Transverse colon (tissue), 4 donors: Measurements from ENCODE around the gene GADL1. TPM values are rescaled to one million over a fixed set of nuclear protein-coding genes. Genes with fewer than 3 reads are reported as not detected.

Source experiments
- DNase-seq: peaks from one replicate; pipeline ENCODE4 v3.0.0-alpha.2; 2019
- H3K27ac ChIP-seq, 4 donors: fragments of 200-600 bp; sonication (generic); 2 replicates each; pipeline ENCODE4 v1.5.1; 2016 to 2018; ENCODE audit warnings: inconsistent platforms in 4 of 4
- H3K27me3 ChIP-seq: fragments of 200-600 bp; sonication (generic); 2 replicates; pipeline ENCODE4 v1.5.1; 2017; ENCODE audit warnings: inconsistent platforms
- H3K36me3 ChIP-seq, 4 donors: fragments of 200-600 bp; sonication (generic); 2 replicates each; pipeline ENCODE4 v1.5.1; 2017 to 2019; ENCODE audit warnings: inconsistent platforms in 4 of 4
- H3K4me1 ChIP-seq, 4 donors: fragments of 200-600 bp; sonication (generic); 2 replicates each; pipeline ENCODE4 v1.5.1; 2017 to 2020; ENCODE audit warnings: inconsistent platforms in 4 of 4
- H3K4me3 ChIP-seq, 4 donors: fragments of 200-600 bp; sonication (generic); 1 replicate in 1 of 4; 2 replicates in 3 of 4; pipeline versions ENCODE4 v1.5.1 to v1.6.1; 2017 to 2019; ENCODE audit warnings: inconsistent platforms in 4 of 4
- H3K9me3 ChIP-seq, 2 donors: fragments of 200-600 bp; sonication (generic); 2 replicates each; pipeline ENCODE4 v1.5.1; 2017 to 2019; ENCODE audit warnings: inconsistent platforms in 2 of 2
- EP300 ChIP-seq: sonication (generic); formaldehyde crosslinking; IDR thresholded peaks from one replicate; pipeline ENCODE4 v1.6.1; 2017; ENCODE audit warnings: antibody characterized with exemption, low read depth
- POLR2A ChIP-seq: fragments of 450-650 bp; IDR thresholded peaks from one replicate; pipeline ENCODE4 v1.6.1; 2016; ENCODE audit warnings: antibody characterized with exemption, mild to moderate bottlenecking, moderate library complexity
- POLR2AphosphoS5 ChIP-seq, 3 donors: sonication (generic); formaldehyde crosslinking; IDR thresholded peaks; one replicate each; pipeline ENCODE4 v1.6.1; 2016; ENCODE audit warnings: antibody characterized with exemption in 3 of 3
- WGBS, 2 donors: methylation state at CpG; one replicate each; pipeline ENCODE4 v1.1.5; 2018; ENCODE audit warnings: low coverage in 1 of 2; 5-methylcytosine and 5-hydroxymethylcytosine counted together
- in situ Hi-C, 4 donors: fragments of 200-750 bp; cut with MboI; loops; one replicate each; pipeline versions ENCODE4 v1.15.0 to v1.15.1; 2017; ENCODE audit warnings: low sequenced_read_pairs in 3 of 4, low pct_ligation_motif_present in 1 of 4, low pct_unique_long_range_greater_than_20kb in 1 of 4
- intact Hi-C: fragments of 100-400 bp; cut with DNase I; formaldehyde crosslinking; loops from one replicate; pipeline ENCODE4 v1.15.1; 2023; ENCODE audit warnings: low total_unique reads
- total RNA-seq, 4 donors: library from RNA; depleted of rRNA; stranded (reverse); fragments of >200 nt; gene quantifications; one replicate each; pipeline ENCODE4 v1.1.0, GENCODE V29; 2016
- TF ChIP-seq, protein P1 (sequence below), 5 experiments: fragments of 200-600 bp in 3 of 5; fragments of 450-650 bp in 2 of 5; sonication (generic) in 3 of 5; IDR thresholded peaks; 1 replicate in 2 of 5; 2 replicates in 3 of 5; pipeline ENCODE4 v1.5.1; 2016 to 2017; ENCODE audit warnings: antibody characterized with exemption in 5 of 5, inconsistent platforms in 3 of 5, mild to moderate bottlenecking in 2 of 5, moderate library complexity in 1 of 5

Gene GADL1
- total RNA-seq, 4 donors from 2014 or later, result not detected

GRCh38 chr3:30864836-30865235 is 29.6 kb downstream of the GADL1 start:
- 72 to 76% methylated on average over 2 of the region's 2 CpGs for WGBS, 2 donors
- no peak overlapping the region for H3K4me3 ChIP-seq
- no peaks in the 10 kb centered on the region for H3K27me3 ChIP-seq
- H3K4me1 ChIP-seq, result no peaks in the 10 kb centered on the region
- in situ Hi-C loops, result no loop called here
- no peaks in the 10 kb centered on the region for H3K9me3 ChIP-seq
- intact Hi-C loops, result no loop called here
- H3K27ac ChIP-seq, result no peak overlapping the region
- no peak for TF ChIP-seq POLR2AphosphoS5 (IDR thresholded peaks at IDR 0.05)
- TF ChIP-seq, protein P1, sequence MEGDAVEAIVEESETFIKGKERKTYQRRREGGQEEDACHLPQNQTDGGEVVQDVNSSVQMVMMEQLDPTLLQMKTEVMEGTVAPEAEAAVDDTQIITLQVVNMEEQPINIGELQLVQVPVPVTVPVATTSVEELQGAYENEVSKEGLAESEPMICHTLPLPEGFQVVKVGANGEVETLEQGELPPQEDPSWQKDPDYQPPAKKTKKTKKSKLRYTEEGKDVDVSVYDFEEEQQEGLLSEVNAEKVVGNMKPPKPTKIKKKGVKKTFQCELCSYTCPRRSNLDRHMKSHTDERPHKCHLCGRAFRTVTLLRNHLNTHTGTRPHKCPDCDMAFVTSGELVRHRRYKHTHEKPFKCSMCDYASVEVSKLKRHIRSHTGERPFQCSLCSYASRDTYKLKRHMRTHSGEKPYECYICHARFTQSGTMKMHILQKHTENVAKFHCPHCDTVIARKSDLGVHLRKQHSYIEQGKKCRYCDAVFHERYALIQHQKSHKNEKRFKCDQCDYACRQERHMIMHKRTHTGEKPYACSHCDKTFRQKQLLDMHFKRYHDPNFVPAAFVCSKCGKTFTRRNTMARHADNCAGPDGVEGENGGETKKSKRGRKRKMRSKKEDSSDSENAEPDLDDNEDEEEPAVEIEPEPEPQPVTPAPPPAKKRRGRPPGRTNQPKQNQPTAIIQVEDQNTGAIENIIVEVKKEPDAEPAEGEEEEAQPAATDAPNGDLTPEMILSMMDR (IDR thresholded peaks at IDR 0.05), result no peak
- no peaks in the 10 kb centered on the region for H3K36me3 ChIP-seq
- DNase-seq, result no peak

GRCh38 chr3:30864132-30864531 is 30.3 kb downstream of the GADL1 start:
- no peaks in the 10 kb centered on the region for H3K4me1 ChIP-seq
- intact Hi-C loops (no loop called here), in situ Hi-C loops (no loop called here)
- no peaks in the 10 kb centered on the region for H3K36me3 ChIP-seq
- H3K4me3 ChIP-seq, result no peak overlapping the region
- no peaks in the 10 kb centered on the region for H3K27me3 ChIP-seq
- H3K9me3 ChIP-seq, result no peaks in the 10 kb centered on the region
- no peak overlapping the region for H3K27ac ChIP-seq
- no peak for DNase-seq
- WGBS, 2 donors, result 64 to 72% methylated on average over 5 of the region's 5 CpGs
- TF ChIP-seq EP300, result no peak
- no peak for TF ChIP-seq POLR2AphosphoS5 (IDR thresholded peaks at IDR 0.05)
- TF ChIP-seq, protein P1 (IDR thresholded peaks at IDR 0.05), result no peak
- no peak for TF ChIP-seq POLR2A

DNA sequence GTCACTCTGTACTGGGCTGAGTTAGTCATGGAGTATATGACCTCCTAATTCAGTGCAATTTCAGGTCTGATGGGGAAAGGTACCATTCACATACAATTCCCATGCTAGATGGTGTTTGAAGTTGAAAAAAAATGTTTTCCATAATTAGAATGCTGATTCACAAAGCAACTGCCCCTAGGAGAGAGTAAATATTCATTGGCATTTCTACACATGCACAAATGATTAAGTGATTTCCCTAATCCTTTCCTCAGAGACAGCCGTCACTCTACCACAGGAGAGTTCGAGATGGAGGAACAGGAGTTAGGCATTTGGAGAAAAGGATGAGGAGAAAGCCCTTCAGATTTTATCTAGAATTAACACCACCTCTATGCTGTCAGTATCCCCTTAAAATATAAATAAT is 32.5 kb downstream of the GADL1 start:
- in situ Hi-C loops (no loop called here), intact Hi-C loops (no loop called here)
- WGBS, 2 donors, result 88% methylated on average over 2 of the region's 2 CpGs

DNA sequence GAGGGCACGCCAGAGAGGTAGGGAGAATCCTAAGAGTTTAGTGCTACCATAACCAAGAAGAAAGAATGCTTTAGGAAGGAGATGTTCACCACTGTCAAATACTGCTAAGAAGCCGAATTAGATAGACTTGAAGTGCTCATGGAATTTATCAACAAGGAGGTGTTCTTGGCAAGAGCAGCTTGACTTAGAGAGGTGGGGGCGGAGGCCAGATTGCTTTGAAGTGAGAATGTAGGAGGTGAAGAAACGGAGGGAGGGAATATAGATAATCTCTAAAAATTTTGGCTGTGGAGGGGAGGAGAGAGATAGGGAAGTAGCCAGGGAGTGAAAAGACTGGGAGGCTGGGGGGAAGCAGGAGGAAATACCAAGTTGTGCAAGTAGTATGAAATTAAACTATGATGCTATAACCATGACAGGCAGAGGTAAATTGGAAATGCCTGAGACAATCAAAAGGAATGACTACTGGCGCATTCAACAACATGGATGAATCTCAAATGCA is 35.5 kb downstream of the GADL1 start:
- no peaks in the 10 kb centered on the region for H3K27me3 ChIP-seq
- no peaks in the 10 kb centered on the region for H3K4me1 ChIP-seq
- H3K9me3 ChIP-seq, result no peaks in the 10 kb centered on the region
- H3K4me3 ChIP-seq, result no peak overlapping the region
- no peak overlapping the region for H3K27ac ChIP-seq
- intact Hi-C loops (no loop called here), in situ Hi-C loops (no loop called here)
- TF ChIP-seq EP300, result no peak
- TF ChIP-seq POLR2AphosphoS5 (IDR thresholded peaks at IDR 0.05), result no peak
- TF ChIP-seq, protein P1 (IDR thresholded peaks at IDR 0.05), result no peak
- TF ChIP-seq POLR2A, result no peak
- H3K36me3 ChIP-seq, result no peaks in the 10 kb centered on the region
- no peak for DNase-seq
- WGBS, 2 donors, result 83 to 89% methylated on average over 4 to 5 of the region's 5 CpGs

More for the DNA sequence above, 32.5 kb downstream of the GADL1 start:
- TF ChIP-seq, protein P1 (IDR thresholded peaks at IDR 0.05), result no peak
- no peaks in the 10 kb centered on the region for H3K27me3 ChIP-seq
- H3K9me3 ChIP-seq, result no peaks in the 10 kb centered on the region
- DNase-seq, result no peak
- H3K36me3 ChIP-seq, result no peaks in the 10 kb centered on the region
- no peak overlapping the region for H3K27ac ChIP-seq
- H3K4me3 ChIP-seq, result no peak overlapping the region
- no peaks in the 10 kb centered on the region for H3K4me1 ChIP-seq
